Lung microvascular endothelial cell (primary cell): Measurements from ENCODE around the gene PTPRO. TPM values are rescaled to one million over a fixed set of nuclear protein-coding genes. Genes with fewer than 3 reads are reported as not detected.

Source experiments
- DNase-seq, 2 donors: peaks; one replicate each; pipeline versions ENCODE4 v3.0.0 to v3.0.0-alpha.2; 2010; ENCODE audit warnings: low read depth in 2 of 2
- total RNA-seq: library from RNA; depleted of rRNA; stranded (reverse); fragments of >200 nt; gene quantifications from 2 replicates; pipeline ENCODE4 v1.2.1, GENCODE V29; 2014

Gene PTPRO
- total RNA-seq, 1 donor from 2014 or later = not detected

DNA sequence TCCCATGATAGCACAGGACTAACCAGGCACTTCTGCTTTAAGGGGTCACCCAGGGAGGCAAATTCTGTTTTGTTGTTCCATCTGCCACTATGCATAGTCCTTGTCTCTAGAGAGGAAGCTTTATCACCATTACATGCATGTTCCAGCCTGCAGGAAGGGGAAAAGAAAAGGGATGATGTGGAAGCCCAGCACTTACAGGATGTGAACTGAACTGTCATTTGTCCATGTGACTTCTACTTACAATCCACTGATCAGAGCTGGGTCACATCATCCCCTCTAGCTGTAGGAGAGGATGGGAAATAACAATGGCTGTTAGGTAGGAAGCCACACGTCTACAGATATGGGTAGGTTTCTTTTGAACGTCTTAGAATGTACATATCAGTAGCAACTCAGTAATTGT is 203.1 kb downstream of the PTPRO start:
- DNase-seq = peak; percentile 3 to 16

DNA sequence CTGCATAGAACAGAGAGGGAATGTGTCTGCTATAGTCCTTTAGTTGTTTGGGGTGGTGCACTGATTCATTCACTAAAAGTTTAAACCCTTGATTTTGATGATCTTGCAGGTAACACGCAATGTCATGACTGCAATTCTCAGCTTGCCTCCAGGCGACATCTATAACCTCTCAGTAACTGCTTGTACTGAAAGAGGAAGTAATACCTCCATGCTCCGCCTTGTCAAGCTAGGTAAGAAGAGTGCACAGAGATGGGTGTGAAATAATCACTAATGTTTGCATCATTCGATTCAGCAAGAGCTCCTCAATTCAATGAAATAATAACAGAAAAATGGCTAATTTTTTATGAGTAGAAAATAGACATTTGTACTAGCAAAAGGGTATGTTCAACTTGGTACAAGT is 203.7 kb downstream of the PTPRO start:
- no peak for DNase-seq

DNA sequence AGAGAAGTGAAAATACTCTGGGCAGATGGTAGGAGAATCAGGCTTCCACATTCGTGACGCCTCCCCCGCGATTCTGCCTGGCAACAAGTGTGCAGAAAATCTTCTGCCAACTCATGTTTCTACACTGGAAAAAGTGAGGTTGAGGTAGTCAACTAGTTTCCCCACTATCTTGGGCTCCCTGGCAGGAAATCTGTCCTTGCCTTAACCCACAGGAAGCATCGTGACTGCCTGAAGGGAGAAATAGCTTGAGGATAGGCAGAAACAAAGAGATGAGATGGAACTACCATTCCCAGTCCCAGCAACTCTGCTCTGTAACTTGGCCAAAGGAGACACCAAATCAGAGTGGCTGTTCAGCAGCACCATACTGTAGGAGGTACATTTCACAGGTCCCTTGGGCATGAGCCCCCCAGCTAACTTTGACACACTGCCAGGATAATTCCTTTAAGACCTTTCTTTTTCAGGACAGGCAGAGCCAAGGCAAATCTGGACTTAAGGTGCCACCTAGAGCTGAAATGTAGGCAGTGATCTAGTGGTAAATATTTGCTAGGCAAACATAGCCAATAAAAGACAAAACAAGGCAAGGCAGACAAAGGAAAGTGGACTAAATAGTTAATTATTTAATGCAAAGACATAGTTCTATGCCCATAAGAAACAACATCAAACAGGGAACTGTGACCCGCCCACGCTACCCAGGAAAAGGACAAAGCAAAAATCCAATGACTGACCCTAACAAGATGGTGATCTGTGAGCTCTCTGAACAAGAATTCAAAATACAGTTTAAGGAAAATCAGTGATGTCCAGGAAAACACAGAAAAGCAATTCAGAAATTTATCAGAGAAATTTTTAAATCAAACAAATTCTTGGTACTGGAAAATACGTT is 205.1 kb downstream of the PTPRO start:
- DNase-seq = peak in 1 of 2 donors; percentile 45

- DNase-seq = no peak
These were observed 206.4 kb downstream of the PTPRO start for GRCh38 chr12:15528666-15529065.

DNA sequence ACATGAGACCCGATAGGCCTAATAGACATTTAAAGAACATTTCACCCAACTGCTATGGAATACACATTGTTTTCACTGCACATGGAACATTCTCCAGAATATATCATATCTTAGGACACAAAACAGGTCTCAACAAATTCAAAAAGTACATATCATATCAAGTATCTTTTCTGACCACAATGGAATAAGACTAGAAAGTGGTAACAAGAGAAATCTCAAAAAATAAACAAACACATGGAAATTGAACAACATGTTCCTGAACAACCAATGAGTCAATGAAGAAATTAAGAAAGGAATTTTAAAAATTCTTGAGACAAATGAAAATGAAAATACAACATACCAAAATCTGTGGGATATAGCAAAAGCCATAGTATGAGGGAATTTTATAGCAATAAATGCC is 208.1 kb downstream of the PTPRO start:
- no peak for DNase-seq

GRCh38 chr12:15532364-15532977 is 210.2 kb downstream of the PTPRO start:
- peak; percentile 46 to 63 for DNase-seq

DNA sequence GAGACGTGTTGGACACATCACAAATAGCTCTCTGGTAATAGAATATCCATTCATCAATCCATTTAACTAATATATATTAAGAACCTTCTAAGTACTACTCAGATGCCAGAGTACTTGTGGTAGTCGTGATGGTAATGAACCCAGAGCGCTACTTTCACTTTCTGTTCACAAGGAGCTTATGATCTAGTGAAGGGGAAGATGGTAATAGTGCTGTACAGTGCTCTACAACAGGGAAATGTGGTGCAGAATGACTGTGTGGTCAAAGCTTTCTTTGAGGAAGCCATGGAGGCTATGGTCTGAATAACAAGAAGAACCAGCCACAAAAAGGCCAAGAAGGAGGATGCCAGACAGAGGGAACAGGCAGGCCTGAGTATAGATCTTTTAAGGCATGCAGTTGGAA is 212.0 kb downstream of the PTPRO start:
- DNase-seq = peak; percentile 35 to 67

DNA sequence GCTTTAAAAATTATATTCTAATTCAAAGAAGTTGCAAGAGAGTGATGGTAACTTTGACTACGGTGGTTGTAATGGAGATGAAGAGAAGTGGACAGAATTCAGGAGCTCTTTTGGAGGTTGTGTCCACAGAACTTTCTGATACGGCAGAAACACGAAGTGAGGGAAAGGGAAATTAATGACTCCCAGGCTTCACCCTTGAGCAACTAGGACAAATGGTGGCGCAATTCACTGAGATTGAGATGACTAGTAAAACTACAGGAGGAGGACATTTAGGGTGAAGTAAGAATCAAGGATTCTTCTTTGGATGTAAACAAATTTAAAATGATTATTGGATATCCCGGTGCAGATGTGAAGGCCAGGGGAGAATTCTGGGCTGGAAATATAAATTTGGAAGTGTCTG is 212.6 kb downstream of the PTPRO start:
- DNase-seq = no peak

DNA sequence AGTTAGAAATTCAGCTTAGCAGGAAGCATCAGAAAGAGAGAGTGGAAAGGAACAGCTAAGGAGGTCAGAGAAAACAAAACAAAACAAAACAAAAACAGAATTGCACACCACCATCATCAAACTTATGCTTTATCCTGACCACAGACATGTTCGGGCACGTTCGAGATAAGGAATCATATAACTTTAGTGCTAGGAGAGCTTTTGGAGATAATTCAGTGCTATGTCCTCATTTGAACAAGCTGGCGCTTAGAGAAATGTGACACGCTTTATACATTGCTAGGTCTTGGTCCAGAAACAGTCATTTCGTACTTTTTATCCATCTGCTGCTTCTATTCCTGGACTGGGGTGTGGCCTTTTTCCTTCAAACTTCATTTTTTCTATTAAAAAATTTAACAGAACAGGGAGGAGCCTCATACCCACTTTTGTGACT is 213.1 kb downstream of the PTPRO start:
- DNase-seq = no peak

DNA sequence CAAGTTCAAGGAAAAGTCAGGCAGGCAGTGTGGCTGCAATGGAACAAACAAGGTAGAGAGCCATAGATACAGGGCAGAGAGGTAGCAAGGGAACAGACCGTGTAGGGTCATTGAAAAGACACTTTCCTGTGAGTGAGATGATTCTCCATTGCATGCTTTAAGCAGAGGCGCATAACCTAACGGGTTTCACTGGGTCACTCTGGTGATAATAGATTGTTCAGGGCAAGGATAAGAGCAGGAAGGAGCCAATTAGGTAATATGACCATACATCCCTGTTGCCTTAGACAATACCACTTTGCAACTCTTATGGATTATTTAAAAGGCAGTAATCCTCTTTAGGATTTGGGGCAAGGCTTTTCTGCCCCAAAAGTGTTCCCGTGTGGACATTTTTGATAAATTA is 214.1 kb downstream of the PTPRO start:
- no peak for DNase-seq

GRCh38 chr12:15538881-15539280 is 216.6 kb downstream of the PTPRO start:
- DNase-seq = no peak

GRCh38 chr12:15540005-15540404 is 217.7 kb downstream of the PTPRO start:
- DNase-seq = no peak

DNA sequence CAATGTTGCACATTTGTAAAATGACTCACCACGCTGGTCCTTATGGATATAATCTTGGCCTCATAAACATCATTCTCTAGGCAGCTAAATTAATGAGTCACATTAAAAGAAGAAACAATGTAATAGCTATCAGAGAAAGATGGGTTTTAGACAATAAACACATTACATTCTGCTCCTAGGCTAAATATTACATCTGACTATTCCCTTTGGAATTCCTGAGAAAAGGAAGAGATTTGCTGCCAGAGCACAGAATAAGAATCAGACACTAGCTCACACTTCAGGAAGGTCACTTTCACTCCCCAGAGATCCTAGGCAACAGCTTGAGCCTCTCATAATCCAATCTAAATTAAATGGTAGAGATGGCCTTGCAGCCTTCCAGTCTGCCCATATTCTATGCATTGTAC is 218.2 kb downstream of the PTPRO start:
- DNase-seq = peak in 1 of 2 donors; percentile 51

DNA sequence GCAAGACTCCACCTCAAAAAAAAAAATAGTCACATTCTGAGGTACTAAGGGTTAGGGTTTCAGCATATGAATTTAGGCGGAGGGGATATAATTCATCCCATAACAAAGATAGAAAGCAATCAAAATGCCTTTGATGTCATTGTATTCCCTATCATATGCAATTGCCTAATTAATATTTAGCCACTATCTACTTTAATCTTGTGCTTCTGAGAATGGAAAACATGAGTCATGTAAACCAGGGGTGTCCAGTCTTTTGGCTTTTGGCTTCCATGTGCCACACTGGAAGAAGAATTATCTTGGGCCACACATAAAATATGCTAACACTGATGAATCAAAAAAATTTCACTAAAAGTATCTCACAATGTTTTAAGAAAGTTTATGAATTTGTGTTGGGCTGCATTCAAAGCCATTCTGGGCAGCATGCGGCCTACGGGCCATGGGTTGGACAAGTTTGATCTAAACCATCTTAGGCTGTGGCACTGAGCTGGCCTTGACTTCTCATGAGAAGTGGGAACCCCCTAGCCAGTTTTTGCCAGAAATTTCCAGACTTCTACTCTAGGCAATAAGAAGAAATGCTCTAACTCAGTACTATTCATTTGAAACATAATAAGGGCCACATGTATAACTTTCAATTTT is 219.8 kb downstream of the PTPRO start:
- no peak for DNase-seq

GRCh38 chr12:15543347-15543746 is 221.0 kb downstream of the PTPRO start:
- no peak for DNase-seq

GRCh38 chr12:15544589-15544988 is 222.3 kb downstream of the PTPRO start:
- no peak for DNase-seq

DNA sequence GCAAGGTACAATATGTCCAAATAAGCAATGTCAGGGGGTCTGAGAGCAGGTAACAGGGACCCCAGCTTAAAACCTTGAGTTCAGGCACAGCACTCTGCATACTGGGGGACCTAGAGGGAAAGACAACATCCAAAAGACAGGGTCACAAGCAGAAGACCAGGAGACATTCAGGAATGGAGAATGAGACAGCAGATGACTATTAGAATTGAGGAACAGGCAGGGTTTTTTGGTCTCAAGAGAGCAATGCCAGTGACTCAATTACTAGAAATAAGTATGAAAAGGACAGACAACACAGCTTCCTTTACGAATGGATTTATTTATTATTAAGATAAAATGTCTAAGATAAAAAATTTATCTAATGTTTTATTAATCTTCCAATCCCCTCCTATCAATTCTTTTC is 223.0 kb downstream of the PTPRO start:
- no peak for DNase-seq

GRCh38 chr12:15546102-15546701 is 223.9 kb downstream of the PTPRO start:
- no peak for DNase-seq

DNA sequence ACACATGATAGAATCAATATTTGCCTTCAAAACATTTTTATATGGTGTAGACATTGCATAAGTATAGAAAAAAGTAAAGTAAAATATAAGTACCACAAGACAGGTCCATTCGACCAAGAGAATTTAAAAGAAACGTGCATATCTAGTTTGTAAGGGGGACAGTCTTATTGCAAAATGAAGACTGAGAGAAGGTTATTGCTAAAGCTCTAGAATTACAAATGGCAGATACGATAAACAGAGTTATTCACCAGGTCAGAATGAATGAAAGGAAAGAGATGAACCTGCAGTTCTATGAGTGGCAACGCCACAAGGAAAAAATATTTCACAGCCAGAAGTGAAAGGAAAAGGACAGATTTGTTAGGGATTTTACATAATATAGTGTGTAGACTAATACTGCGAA is 224.8 kb downstream of the PTPRO start:
- no peak for DNase-seq

GRCh38 chr12:15547691-15548090 is 225.4 kb downstream of the PTPRO start:
- no peak for DNase-seq

DNA sequence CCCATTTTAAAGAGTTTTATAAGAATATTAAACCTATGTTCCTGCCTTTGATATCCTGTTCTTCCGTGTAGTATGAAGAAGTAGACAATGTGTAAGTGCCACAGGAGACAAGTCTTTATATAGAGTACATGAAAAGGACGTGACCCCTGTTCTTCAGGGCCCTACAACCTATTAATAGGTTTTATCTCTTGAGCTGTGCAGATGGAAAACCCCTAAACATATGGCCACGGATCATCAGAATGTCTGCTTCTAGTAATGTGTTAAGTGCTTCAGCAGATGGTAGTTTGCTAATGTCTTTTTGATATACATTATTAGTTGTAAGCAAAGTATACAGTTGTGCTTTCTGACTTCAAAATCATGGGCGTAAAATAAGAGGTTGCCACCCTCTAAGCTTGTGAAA is 228.5 kb downstream of the PTPRO start:
- no peak for DNase-seq

DNA sequence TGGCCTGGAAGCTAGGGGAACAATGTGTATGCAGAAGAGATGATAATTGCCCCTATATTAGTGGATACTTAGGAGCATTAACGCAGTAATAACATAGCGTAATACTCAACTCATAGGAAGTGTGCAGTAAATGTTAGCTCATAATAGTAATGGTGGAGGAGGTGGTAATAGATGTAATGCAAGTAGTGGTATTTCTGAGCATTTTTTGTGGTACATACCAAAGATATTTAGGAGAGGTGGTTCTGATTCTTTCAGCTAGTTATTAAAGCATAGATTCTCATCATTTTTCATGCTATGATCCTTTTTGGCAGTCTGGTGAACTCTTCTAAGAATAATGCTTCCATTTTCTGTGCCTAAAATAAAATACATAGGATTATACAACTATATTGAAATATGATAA is 233.1 kb downstream of the PTPRO start:
- DNase-seq = no peak
